Peyer's patch (tissue), 4 donors: ENCODE measurements around the gene CELF2.

Experiments used
- CTCF ChIP-seq, 6 experiments: fragments of 450-650 bp in 4 of 6; fragments of 200-600 bp in 2 of 6; sonication (generic) in 1 of 6; IDR thresholded peaks; one replicate each; pipeline ENCODE4 v1.5.1; 2017 to 2019; ENCODE audit warnings: antibody characterized with exemption in 6 of 6, mild to moderate bottlenecking in 3 of 6, moderate library complexity in 1 of 6
- POLR2A ChIP-seq, 2 donors: fragments of 450-650 bp; IDR thresholded peaks; one replicate each; pipeline ENCODE4 v1.5.1; 2017; ENCODE audit warnings: antibody characterized with exemption in 2 of 2, mild to moderate bottlenecking in 2 of 2, moderate library complexity in 2 of 2

GRCh38 chr10:11326913-11327616 lies 309.4 kb downstream of the CELF2 start:
- TF ChIP-seq POLR2A (IDR thresholded peaks at IDR 0.05) (no peak), CTCF (IDR thresholded peaks at IDR 0.05) (no peak)
